NOMO-1 treated with dmso at 0.1 percent for 144 hours (cell line): ENCODE results near the gene MTFP1.
"Not testable (repeated sequence)": the region's sequence is repeated elsewhere in the genome, so short reads cannot be mapped to it uniquely, and the experiment has no call there.

ENCODE experiments used
- DNase-seq: peaks from one replicate; lab custom pipeline; 2025; ENCODE audit not compliant: unreplicated experiment; lab: John Stamatoyannopoulos, UW

The MTFP1 gene

GRCh38 chr22:30425616-30426387 is at the start of gene MTFP1:
MTFP1 (plus strand) TSS chr22:30425768; CDS start chr22:30425880, 112 bp downstream.
- DNase-seq: no peak

- DNase-seq: no peak
Measured at GRCh38 chr22:30380011-30380410, 45.6 kb upstream of the MTFP1 start.

DNA sequence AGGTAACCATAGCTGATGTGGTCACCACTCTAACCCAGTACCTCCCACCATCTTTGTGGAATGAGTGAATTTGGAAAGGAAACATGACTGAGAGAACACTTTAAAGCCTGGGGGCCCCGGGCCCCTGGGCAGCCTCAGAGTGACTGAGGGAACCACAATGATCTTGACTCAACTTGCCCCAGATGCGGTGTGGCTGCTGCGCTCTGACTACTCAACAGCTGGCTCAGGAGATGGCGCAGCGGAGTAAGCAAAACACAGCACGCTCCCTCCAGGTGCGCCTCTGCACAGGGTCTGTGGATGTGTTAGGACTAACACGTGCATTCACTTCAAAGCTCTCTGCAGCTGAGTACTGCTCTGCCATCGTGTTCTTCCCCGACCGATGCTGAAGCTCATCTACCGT is 44.3 kb upstream of the MTFP1 start:
- no peak for DNase-seq

- no peak for DNase-seq
Measured at GRCh38 chr22:30382340-30382739, 43.2 kb upstream of the MTFP1 start.

GRCh38 chr22:30383061-30383460 is 42.5 kb upstream of the MTFP1 start:
- no peak for DNase-seq

DNA sequence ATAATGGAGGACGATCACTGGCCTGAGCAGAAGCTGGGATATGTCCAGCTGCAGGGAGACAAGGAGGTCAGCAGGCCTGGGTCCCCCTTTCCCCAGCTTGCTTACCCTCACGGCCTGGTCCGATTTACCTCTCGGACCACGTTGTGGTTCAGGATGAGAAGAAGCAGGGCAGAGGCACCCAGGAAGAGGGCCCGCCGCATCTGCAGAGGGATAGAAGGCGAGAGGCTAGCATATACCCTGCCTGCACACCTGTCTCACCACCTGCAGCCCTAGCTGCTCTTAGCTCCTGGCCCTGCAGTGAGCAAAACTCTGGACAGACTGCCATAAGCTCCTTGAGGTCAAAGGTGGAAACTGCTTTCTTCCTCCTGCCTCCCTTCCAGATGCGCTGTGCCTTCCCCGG is 39.6 kb upstream of the MTFP1 start:
- DNase-seq: no peak

DNA sequence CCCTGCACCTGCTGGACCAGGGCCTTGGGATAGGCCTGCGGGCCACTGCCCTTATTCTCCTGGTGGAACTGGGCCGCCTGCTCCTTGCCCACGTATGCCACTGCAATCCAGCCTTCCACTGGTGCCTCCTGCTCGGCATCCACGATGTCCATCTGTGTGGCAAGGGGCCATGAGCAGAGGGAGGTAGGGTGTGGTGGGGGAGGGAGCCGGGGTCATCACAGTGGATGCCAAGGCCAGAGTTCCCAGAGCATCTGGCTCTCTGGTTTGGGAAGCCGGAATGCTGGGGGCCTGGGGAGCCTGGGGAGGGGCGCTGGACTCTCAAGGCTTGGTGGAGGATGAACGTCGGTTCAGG is 39.0 kb upstream of the MTFP1 start:
- DNase-seq: no peak

DNA sequence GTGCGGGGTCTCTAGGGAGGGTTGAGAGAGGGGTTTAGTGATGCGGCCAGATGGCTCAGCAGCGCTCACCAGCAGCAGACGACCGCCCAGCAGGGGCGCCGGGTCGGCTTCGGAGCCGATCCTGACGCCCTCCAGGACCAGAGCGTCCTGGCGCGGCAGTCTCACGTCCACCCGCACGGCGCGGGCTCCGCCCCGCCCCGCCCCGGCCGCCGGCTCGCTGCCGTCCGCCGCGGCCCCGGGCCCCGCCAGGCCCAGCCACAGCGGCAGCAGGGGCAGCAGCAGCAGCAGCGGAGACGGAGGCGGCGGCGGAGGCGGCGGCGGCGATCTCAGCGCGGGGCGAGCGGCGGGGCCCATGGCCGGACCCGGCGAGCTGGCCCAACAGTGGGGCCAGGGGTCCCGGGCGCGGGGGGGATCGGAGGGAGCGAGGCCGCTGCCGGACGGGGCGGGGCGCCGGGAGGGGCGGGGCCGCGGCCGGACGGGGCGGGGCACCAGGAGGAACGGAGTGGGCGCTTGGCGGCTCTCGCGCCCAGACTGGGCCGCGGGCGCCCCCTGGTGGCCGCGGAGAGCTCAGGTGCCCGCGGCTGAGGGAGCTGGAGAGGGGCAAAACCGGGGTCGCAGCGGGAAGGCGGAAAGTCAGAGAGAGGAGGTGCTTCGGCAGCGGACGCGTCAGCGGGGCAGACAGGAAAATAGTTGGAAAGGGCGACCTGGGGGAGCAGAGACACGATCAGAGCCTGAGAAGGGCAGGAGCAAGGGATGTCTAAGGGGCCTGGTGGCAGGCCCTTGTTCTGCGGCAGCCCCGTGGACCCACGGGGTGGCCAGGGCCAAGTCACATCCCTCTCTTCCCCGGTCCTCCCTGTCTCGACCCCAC is 38.4 kb upstream of the MTFP1 start, which contains the start of gene RNF215:
TSS of gene RNF215 (minus strand) at position 452 of the 868 bp plus-strand sequence. CDS start at position 354, 98 bp downstream.
- DNase-seq: peak; percentile 68

DNA sequence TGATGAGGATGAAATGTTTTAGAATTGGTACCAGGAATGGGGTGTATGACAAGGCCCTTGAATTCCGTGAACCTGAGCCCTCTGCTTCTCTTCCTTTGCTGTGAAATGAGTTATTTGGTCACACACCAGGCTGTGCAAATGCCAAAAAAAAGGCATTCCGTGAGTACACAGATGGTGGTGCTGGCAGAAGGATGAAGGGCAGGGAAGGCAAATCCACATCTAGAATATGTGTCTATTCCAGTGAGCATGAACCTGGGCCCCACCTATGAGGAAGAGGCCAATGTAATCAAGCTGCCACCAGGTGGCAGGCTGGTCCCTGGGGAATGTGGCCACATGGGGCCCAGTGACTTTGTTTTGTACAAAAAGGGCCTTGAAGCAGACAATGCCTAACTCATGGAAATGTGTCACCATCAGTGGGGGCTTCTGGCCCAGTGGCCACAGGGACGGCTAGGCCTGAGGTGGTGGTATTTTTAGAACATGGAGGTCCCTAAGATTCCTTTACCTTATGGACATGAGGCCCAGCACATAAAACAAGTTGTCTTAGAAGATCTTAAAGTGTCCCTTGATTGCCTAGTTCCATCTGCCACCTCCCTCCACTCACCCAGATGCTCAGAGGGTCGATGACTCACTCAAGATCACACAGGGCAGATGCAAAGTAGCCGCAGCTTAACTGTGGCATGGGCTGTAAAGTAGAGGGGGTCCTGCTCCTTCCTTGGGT is 34.4 kb upstream of the MTFP1 start:
- peak; percentile 28 for DNase-seq

DNA sequence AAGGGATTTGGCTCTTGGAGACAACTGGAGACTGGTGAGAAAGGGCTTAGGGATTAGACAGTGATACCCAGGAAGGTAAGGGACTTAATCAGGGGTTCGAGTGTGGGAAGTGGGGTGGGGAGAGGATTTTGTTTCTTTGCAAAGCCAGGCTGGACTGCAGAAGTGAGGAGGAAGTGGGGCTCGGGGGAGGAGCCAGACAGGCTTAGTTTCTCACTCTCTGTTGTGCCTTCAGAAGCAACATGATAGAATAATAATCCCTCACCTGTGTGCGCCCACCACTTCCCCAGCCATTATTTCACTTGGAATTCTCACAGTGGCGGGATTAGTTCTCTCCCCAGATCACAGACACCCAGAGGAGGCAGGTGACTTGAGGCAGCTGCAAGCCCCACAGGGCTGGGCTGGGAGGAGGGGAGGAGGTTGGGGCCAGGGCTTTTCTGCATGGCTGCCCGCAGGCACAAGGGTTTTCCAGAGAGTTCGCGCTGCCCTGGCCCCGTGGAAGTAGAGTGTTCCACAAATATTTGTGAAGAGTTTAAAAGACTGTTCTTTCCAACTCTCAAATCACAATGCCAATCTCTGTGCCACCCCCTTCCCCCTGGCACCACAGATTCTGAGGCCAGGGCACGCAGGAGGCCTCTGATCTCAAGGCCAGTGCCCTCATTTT is 32.8 kb upstream of the MTFP1 start:
- no peak for DNase-seq

GRCh38 chr22:30393322-30393680 is 32.3 kb upstream of the MTFP1 start:
- DNase-seq: no peak

- DNase-seq: no peak
Measured at GRCh38 chr22:30393885-30394284, 31.7 kb upstream of the MTFP1 start.

GRCh38 chr22:30396871-30397655 is 28.5 kb upstream of the MTFP1 start, which contains the start of gene SEC14L2:
SEC14L2 (plus strand) TSS chr22:30397018; CDS start chr22:30397117, 99 bp downstream.
- DNase-seq: no peak

DNA sequence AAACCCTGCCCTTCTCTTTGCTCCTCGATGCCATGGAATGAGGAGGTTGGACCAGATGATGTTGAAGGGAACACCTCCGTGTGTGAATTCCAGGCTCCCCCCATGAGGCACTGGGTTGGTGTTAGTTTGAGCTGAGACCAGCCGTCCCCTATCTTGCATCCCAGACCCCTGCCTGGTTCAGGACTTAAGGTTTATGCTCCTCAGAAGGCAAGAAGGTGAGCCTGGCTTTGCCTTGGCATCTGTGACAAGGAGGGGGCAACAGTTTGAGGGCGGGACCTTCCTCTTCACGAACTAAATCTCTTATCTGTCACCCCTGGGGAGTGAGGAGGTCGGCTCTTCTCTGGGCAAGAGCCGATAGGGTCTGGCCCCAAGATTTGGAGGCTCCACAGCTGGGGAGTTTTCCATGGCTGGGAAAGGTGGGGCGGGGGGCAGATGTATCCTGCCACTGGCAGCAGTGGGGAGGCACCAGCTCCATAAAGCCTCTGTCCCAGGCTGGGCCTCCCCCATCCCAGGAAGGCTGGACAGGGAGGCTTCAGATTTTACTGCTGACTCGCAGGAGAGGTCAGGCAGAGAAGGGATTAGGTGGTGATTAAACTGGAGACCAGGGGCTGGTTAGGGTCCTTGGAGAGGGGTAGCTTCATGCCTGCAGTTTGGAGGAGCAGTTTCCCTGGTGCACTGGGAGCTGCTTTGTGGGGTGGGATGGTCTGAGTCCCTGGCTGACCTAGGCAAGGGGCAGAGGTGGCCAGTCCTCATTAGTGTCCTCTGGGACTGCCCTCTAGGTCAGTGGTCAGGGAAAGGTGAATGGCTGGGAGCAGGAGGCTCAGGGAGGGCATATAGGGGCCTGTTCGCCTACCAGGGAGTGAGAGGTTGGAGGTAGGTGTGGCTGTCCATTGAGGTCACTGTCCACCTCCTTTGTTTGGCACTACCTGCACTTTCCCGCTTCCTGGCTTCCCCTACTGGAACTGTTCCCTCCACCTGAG is 27.6 kb upstream of the MTFP1 start:
- no peak for DNase-seq

- DNase-seq: no peak
Measured at GRCh38 chr22:30398685-30399680, 26.6 kb upstream of the MTFP1 start.

GRCh38 chr22:30399718-30400117 is 25.9 kb upstream of the MTFP1 start:
- DNase-seq: no peak

DNA sequence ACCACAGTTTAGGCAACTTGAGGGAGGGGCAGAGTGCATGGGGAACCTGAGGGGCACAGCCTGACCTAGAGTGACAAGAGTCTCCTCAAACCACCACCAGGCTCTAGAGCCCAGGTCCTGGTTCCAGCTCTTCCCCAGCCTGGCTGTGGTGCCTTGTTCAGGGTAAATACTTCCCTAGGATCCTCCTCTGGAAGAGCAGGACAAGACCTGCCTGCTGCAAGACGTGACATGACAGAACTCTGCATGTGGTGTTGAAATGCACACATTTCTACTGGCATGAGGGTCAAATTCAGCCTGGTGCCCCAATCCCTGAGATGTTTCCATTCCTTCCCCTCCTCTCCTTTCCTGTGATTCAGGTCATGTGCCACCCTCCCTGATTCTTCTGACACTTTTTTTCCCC is 25.4 kb upstream of the MTFP1 start:
- DNase-seq: no peak

GRCh38 chr22:30401024-30401423 is 24.5 kb upstream of the MTFP1 start:
- not testable (repeated sequence) for DNase-seq
